Peyer's patch (tissue), 4 donors: Measurements from ENCODE around the gene RAPGEF2.

Source experiments
- CTCF ChIP-seq, 6 experiments: fragments of 450-650 bp in 4 of 6; fragments of 200-600 bp in 2 of 6; sonication (generic) in 1 of 6; IDR thresholded peaks; one replicate each; pipeline ENCODE4 v1.5.1; 2017 to 2019; ENCODE audit warnings: antibody characterized with exemption in 6 of 6, mild to moderate bottlenecking in 3 of 6, moderate library complexity in 1 of 6
- POLR2A ChIP-seq, 2 donors: fragments of 450-650 bp; IDR thresholded peaks; one replicate each; pipeline ENCODE4 v1.5.1; 2017; ENCODE audit warnings: antibody characterized with exemption in 2 of 2, mild to moderate bottlenecking in 2 of 2, moderate library complexity in 2 of 2

- TF ChIP-seq CTCF (IDR thresholded peaks at IDR 0.05) (no peak), POLR2A (IDR thresholded peaks at IDR 0.05) (no peak)
Observed at GRCh38 chr4:159240046-159240445, 137.2 kb downstream of the RAPGEF2 start.
